HepG2 (cell line): Measurements from ENCODE around the gene SOX21. TPM values are rescaled to one million over a fixed set of nuclear protein-coding genes. Genes with fewer than 3 reads are reported as not detected.

Experiments used
- ATAC-seq: fragments of 200-7000 bp; cut with Tn5 transposase; 3 replicates; pipeline ENCODE4 v1.9.1; 2020; ENCODE audit warnings: mild to moderate bottlenecking, moderate library complexity
- BruUV-seq: library from RNA; stranded (reverse); fragments of 400-500 nt; replicated peaks from 2 replicates; lab custom pipeline; 2021; lab: Mats Ljungman, UMichigan
- CTCF ChIA-PET: fragments of 300-600 bp; formaldehyde crosslinking; extraction: SDS; loops from one replicate; lab custom pipeline; 2021; ENCODE audit warnings: low total read pairs, inconsistent platforms, low intra/inter-chr PET ratio; lab: Yijun Ruan, JAX
- POLR2A ChIA-PET: fragments of 350-600 bp; sonication (Branson Sonifier 250); formaldehyde crosslinking; loops from one replicate; lab custom pipeline; 2020; ENCODE audit warnings: antibody characterized with exemption, inconsistent platforms; lab: Yijun Ruan, JAX
- DNase-seq: peaks from one replicate; pipeline ENCODE4 v3.0.0-alpha.2; 2015; ENCODE audit warnings: low spot score
- FAIRE-seq: peaks from 3 replicates; lab custom pipeline; 2011; peaks lifted over from hg19 to GRCh38; lab: Jason Lieb, UNC
- H2AFZ ChIP-seq: one replicate; pipeline ENCODE4 v1.6.1; 2011; ENCODE audit warnings: low read length, inconsistent platforms
- H3K27ac ChIP-seq: fragments of 300-600 bp; 3 replicates; pipeline ENCODE4 v1.8.0; 2011; ENCODE audit warnings: mixed run types, mild to moderate bottlenecking, mixed read lengths, low read length, inconsistent platforms; ENCODE audit not compliant: insufficient read depth; ENCODE audit errors: extremely low read length
- H3K27me3 ChIP-seq, 2 experiments: fragments of 200-600 bp in 1 of 2; 2 replicates in 1 of 2; 3 replicates in 1 of 2; pipeline versions ENCODE4 v1.6.0 to v1.8.0; 2011; ENCODE audit warnings: low read length in 2 of 2, mild to moderate bottlenecking in 2 of 2, moderate library complexity in 2 of 2, inconsistent platforms in 1 of 2; ENCODE audit not compliant: insufficient read depth in 2 of 2, control insufficient read depth in 1 of 2
- H3K36me3 ChIP-seq, 2 experiments: fragments of 200-600 bp in 1 of 2; replicated peaks in 1 of 2; 2 replicates in 1 of 2; 3 replicates in 1 of 2; pipeline versions ENCODE4 v1.5.1 to v1.8.0; 2011; ENCODE audit warnings: low read length in 2 of 2, inconsistent platforms in 1 of 2; ENCODE audit not compliant: insufficient read depth in 2 of 2, control insufficient read depth in 1 of 2
- H3K4me1 ChIP-seq: 2 replicates; pipeline ENCODE4 v1.5.1; 2012; ENCODE audit warnings: low read length, inconsistent platforms; ENCODE audit not compliant: insufficient read depth
- H3K4me2 ChIP-seq: 2 replicates; pipeline ENCODE4 v1.6.0; 2011; ENCODE audit warnings: low read depth, low read length, inconsistent platforms
- H3K4me3 ChIP-seq, 3 experiments: fragments of 200-600 bp in 1 of 3; sonication (generic), shearing (Covaris generic) in 1 of 3; replicated peaks in 1 of 3; 2 replicates each; pipeline ENCODE4 v1.5.1; 2011 to 2016; ENCODE audit warnings: low read length in 3 of 3, inconsistent platforms in 2 of 3, low read depth in 2 of 3, mild to moderate bottlenecking in 2 of 3, control low read depth in 1 of 3, mixed read lengths in 1 of 3; ENCODE audit not compliant: insufficient read depth in 1 of 3
- H3K79me2 ChIP-seq: one replicate; pipeline ENCODE4 v1.6.1; 2011; ENCODE audit warnings: low read length, inconsistent platforms; ENCODE audit not compliant: insufficient read depth
- H3K9ac ChIP-seq: 2 replicates; pipeline ENCODE4 v1.6.0; 2011; ENCODE audit warnings: mild to moderate bottlenecking, low read depth, low read length, inconsistent platforms; ENCODE audit not compliant: insufficient read depth
- H3K9me3 ChIP-seq: 2 replicates; pipeline ENCODE4 v1.5.1; 2012; ENCODE audit warnings: mild to moderate bottlenecking, low read length
- H4K20me1 ChIP-seq: 2 replicates; pipeline ENCODE4 v1.6.0; 2011; ENCODE audit warnings: inconsistent platforms, mild to moderate bottlenecking, low read length, moderate library complexity; ENCODE audit not compliant: insufficient read depth
- CHD4 ChIP-seq: fragments of 200-600 bp; sonication (generic); IDR thresholded peaks from 2 replicates; pipeline ENCODE4 v1.7.0; 2017; ENCODE audit warnings: mild to moderate bottlenecking, low read length, borderline replicate concordance
- IRF9 ChIP-seq: sonication (generic); formaldehyde crosslinking; IDR thresholded peaks from 2 replicates; pipeline ENCODE4 v1.8.0; 2022; ENCODE audit warnings: missing genetic modification reagents, mild to moderate bottlenecking, borderline replicate concordance
- SNAPC2 ChIP-seq: sonication (generic); formaldehyde crosslinking; IDR thresholded peaks from 2 replicates; pipeline ENCODE4 v1.8.1; 2022; ENCODE audit warnings: mild to moderate bottlenecking, missing genetic modification reagents
- SP2 ChIP-seq: sonication (generic); formaldehyde crosslinking; IDR thresholded peaks from 2 replicates; pipeline ENCODE4 v1.5.1; 2020; ENCODE audit warnings: mild to moderate bottlenecking, missing genetic modification reagents
- ZBTB7A ChIP-seq: sonication (generic); formaldehyde crosslinking; IDR thresholded peaks from 2 replicates; pipeline ENCODE4 v1.8.0; 2022; ENCODE audit warnings: mild to moderate bottlenecking, missing genetic modification reagents
- ZFP37 ChIP-seq: sonication (generic); formaldehyde crosslinking; IDR thresholded peaks from 2 replicates; pipeline ENCODE4 v1.4.0; 2020; ENCODE audit warnings: missing genetic modification reagents, borderline replicate concordance
- ZNF225 ChIP-seq: sonication (generic); formaldehyde crosslinking; IDR thresholded peaks from 2 replicates; pipeline ENCODE4 v1.4.0; 2020; ENCODE audit warnings: mild to moderate bottlenecking, missing genetic modification reagents
- ZSCAN31 ChIP-seq: sonication (generic); formaldehyde crosslinking; IDR thresholded peaks from 2 replicates; pipeline ENCODE4 v1.5.0; 2020; ENCODE audit warnings: low read depth, mild to moderate bottlenecking, missing genetic modification reagents
- ZSCAN9 ChIP-seq: IDR thresholded peaks from 2 replicates; pipeline ENCODE4 v1.6.1; 2016; ENCODE audit warnings: borderline replicate concordance
- WGBS: methylation state at CpG from one replicate; pipeline ENCODE4 v1.1.6; 2017; ENCODE audit warnings: low lambda C conversion rate; 5-methylcytosine and 5-hydroxymethylcytosine counted together
- in situ Hi-C: cut with HindIII; loops from 2 replicates; pipeline ENCODE4 v1.10.0; 2017; ENCODE audit warnings: low pct_unique_long_range_greater_than_20kb; ENCODE audit not compliant: extremely low pct_ligation_motif_present
- intact Hi-C: fragments of 100-400 bp; cut with micrococcal nuclease; formaldehyde crosslinking; loops from one replicate; pipeline ENCODE4 v1.10.0; 2022; ENCODE audit not compliant: unreplicated experiment
- polyA plus RNA-seq, 8 experiments: library from polyadenylated mRNA; depleted of rRNA in 3 of 8; stranded (reverse) in 7 of 8; unstranded in 1 of 8; fragments of >200 nt; fragmentation: Illumina TruSeq in 4 of 8; extraction: Trizol in 4 of 8; gene quantifications; 2 replicates each; pipeline versions ENCODE4 v1.2.1 to v1.2.3, GENCODE V29; 2011 to 2016; ENCODE audit warnings: low read depth in 4 of 8, missing spikeins in 1 of 8, mixed read lengths in 1 of 8; ENCODE audit not compliant: insufficient read depth in 1 of 8
- total RNA-seq, 5 experiments: library from RNA; depleted of rRNA; stranded (reverse); fragments of >200 nt; fragmentation: Illumina TruSeq; extraction: Trizol; gene quantifications; 2 replicates each; pipeline ENCODE4 v1.2.3, GENCODE V29; 2016; ENCODE audit warnings: low read depth in 1 of 5
- TF ChIP-seq, protein P1 (sequence below): sonication (generic); formaldehyde crosslinking; IDR thresholded peaks from 2 replicates; pipeline ENCODE4 v1.5.1; 2020; ENCODE audit warnings: missing genetic modification reagents, mild to moderate bottlenecking, borderline replicate concordance
- TF ChIP-seq, protein P2 (sequence below): sonication (generic); formaldehyde crosslinking; IDR thresholded peaks from 2 replicates; pipeline ENCODE4 v1.5.1; 2020; ENCODE audit warnings: mild to moderate bottlenecking, missing genetic modification reagents, moderate library complexity

The SOX21 gene
- total and polyA plus RNA-seq, 2 of the 13 experiments (the other 11 are each of a cell fraction or from before 2014, with no cell fraction given), result not detected

DNA sequence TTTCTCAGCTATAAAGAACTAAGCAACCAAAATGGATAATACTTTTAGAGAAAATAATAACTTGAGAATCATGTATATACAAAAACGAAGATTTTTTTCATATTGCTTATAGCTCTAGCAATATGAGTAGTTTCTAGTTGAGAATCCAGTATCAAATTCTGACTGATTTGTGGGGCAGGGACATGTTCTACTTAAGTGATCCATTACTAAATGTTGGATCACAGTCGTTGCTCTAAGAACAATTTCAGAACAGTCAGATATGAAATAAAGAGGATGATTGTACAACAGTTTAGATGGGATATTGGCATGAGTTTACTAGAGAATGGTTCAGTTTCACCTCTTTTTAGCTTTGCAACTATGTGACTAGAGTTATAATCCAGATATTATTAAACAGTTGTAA, 39.9 kb downstream of the SOX21 start:
- no peaks in the 10 kb centered on the region for H3K36me3 ChIP-seq
- H4K20me1 ChIP-seq, result no peaks in the 10 kb centered on the region
- no peak overlapping the region for H3K9ac ChIP-seq
- in situ Hi-C loops (loop anchor here (25.0 kb wide), 1 partner anchor 740 kb away; no protein-coding TSS in a partner anchor), intact Hi-C loops (no loop called here)
- CTCF ChIA-PET, result no interaction called here
- H3K4me1 ChIP-seq, result no peaks in the 10 kb centered on the region
- no TSS peak for BruUV-seq
- no peaks in the 10 kb centered on the region for H3K9me3 ChIP-seq
- FAIRE-seq, result no peak
- POLR2A ChIA-PET, result no interaction called here
- ATAC-seq, result no peak
- no peak overlapping the region for H3K4me2 ChIP-seq
- H2AFZ ChIP-seq, result no peak overlapping the region
- H3K4me3 ChIP-seq, result no peak overlapping the region
- H3K27ac ChIP-seq, result no peak overlapping the region
- WGBS, result 0% methylated on average over 2 of the region's 2 CpGs
- H3K79me2 ChIP-seq, result no peaks in the 10 kb centered on the region
- TF ChIP-seq ZNF225 (CRISPR knock-in tag) (no peak), IRF9 (no peak), CHD4 (no peak), SP2 (CRISPR knock-in tag) (no peak), ZFP37 (CRISPR knock-in tag) (no peak), SNAPC2 (CRISPR knock-in tag) (no peak), ZSCAN9 (CRISPR knock-in tag) (no peak), ZSCAN31 (CRISPR knock-in tag) (no peak), ZBTB7A (CRISPR knock-in tag) (no peak)
- TF ChIP-seq, protein P1, sequence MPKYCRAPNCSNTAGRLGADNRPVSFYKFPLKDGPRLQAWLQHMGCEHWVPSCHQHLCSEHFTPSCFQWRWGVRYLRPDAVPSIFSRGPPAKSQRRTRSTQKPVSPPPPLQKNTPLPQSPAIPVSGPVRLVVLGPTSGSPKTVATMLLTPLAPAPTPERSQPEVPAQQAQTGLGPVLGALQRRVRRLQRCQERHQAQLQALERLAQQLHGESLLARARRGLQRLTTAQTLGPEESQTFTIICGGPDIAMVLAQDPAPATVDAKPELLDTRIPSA (CRISPR knock-in tag), result no peak
- TF ChIP-seq, protein P2, sequence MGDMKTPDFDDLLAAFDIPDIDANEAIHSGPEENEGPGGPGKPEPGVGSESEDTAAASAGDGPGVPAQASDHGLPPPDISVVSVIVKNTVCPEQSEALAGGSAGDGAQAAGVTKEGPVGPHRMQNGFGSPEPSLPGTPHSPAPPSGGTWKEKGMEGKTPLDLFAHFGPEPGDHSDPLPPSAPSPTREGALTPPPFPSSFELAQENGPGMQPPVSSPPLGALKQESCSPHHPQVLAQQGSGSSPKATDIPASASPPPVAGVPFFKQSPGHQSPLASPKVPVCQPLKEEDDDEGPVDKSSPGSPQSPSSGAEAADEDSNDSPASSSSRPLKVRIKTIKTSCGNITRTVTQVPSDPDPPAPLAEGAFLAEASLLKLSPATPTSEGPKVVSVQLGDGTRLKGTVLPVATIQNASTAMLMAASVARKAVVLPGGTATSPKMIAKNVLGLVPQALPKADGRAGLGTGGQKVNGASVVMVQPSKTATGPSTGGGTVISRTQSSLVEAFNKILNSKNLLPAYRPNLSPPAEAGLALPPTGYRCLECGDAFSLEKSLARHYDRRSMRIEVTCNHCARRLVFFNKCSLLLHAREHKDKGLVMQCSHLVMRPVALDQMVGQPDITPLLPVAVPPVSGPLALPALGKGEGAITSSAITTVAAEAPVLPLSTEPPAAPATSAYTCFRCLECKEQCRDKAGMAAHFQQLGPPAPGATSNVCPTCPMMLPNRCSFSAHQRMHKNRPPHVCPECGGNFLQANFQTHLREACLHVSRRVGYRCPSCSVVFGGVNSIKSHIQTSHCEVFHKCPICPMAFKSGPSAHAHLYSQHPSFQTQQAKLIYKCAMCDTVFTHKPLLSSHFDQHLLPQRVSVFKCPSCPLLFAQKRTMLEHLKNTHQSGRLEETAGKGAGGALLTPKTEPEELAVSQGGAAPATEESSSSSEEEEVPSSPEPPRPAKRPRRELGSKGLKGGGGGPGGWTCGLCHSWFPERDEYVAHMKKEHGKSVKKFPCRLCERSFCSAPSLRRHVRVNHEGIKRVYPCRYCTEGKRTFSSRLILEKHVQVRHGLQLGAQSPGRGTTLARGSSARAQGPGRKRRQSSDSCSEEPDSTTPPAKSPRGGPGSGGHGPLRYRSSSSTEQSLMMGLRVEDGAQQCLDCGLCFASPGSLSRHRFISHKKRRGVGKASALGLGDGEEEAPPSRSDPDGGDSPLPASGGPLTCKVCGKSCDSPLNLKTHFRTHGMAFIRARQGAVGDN (CRISPR knock-in tag), result no peak
- TF ChIP-seq, all 625 proteins: peak for 0
- no peak for DNase-seq
- peaks cover 3 to 5% of the 10 kb centered on the region in 2 experiments; a peak in 2 of 5 replicates for H3K27me3 ChIP-seq
